ENCODE measurements around the gene CNKSR1. TPM values are rescaled to one million over a fixed set of nuclear protein-coding genes. Genes with fewer than 3 reads are reported as not detected.

Gene CNKSR1
- total RNA-seq, 4 donors from 2014 or later = 0.29 to 13.3 (median 7.2) TPM

DNA sequence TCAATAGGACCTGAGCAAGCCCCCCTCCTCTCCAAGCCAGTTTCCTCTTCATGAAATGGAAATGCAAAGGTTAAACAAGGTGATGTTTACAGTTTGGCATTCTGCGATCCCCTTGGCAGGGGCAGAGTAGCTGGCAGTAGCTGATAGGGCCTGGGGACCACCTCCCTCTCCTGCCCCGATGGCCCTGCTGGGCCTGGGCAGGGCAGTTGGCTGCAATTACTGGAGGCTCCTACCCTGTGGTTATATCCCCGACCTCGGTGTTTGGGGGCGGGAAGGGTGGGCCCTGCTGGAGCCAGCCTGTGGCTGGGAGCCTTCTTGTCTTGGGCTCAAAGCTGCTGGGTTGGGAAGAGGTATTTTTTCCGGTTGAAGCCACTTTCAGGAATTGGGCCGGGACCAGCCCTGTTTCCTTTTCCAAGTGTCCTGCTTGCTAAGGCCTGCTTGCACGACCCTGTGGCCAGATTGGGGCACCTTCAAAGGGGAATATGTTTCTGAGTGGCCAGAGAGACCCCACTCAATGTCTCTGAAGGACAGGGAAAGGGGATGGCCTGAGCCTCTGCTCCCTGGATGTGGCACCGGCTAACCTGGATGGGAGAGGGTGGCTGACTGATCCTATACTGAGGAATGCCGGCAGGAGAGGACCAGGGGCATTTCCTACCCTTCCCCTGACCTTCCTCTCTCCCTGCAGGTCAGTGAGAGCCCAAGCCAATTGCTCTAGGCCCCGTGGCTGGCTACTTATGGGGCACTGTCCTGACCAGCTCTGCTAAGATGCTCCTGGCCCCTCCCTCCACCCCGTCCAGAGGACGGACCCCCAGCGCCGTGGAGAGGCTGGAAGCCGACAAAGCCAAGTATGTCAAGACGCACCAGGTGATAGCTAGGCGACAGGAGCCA lies 16.5 kb upstream of the CNKSR1 start:
- intact Hi-C loops (cut with DNase I; ENCODE audit: low total_unique reads) = loop anchor here (5.0 kb wide), 1 partner anchor 123 kb away; no protein-coding TSS in a partner anchor
- TF ChIP-seq, protein P1, sequence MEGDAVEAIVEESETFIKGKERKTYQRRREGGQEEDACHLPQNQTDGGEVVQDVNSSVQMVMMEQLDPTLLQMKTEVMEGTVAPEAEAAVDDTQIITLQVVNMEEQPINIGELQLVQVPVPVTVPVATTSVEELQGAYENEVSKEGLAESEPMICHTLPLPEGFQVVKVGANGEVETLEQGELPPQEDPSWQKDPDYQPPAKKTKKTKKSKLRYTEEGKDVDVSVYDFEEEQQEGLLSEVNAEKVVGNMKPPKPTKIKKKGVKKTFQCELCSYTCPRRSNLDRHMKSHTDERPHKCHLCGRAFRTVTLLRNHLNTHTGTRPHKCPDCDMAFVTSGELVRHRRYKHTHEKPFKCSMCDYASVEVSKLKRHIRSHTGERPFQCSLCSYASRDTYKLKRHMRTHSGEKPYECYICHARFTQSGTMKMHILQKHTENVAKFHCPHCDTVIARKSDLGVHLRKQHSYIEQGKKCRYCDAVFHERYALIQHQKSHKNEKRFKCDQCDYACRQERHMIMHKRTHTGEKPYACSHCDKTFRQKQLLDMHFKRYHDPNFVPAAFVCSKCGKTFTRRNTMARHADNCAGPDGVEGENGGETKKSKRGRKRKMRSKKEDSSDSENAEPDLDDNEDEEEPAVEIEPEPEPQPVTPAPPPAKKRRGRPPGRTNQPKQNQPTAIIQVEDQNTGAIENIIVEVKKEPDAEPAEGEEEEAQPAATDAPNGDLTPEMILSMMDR (IDR thresholded peaks at IDR 0.05) = no peak
- no peak for TF ChIP-seq POLR2A (IDR thresholded peaks at IDR 0.05)

DNA sequence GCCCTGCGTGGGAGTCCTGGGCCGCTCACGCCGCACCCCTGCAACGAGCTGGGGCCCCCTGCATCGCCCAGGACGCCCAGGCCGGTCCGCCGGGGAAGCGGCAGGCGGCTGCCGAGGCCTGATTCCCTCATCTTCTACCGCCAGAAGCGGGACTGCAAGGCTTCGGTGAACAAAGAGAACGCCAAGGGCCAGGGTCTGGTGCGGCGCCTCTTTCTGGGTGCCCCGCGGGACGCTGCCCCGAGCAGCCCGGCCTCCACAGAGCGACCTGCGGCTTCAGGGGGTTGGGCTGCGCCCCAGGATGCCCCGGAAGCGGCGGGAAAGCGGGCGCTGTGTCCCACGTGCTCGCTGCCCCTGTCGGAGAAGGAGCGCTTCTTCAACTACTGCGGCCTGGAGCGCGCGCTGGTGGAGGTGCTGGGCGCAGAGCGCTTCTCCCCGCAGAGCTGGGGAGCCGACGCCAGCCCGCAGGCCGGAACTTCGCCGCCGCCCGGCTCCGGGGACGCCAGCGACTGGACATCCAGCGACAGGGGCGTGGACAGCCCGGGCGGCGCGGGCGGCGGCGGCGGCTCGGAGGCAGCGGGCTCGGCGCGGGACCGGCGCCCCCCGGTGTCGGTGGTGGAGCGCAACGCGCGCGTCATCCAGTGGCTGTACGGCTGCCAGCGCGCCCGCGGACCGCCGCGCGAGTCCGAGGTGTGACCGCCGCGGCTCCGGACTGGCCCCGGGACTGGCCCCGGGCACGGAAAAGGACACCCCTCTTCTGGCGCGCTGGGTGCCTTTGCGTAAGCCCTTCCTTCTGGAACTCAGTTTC lies 15.7 kb upstream of the CNKSR1 start:
- TF ChIP-seq POLR2A (IDR thresholded peaks at IDR 0.05) = no peak
- TF ChIP-seq, protein P1 (IDR thresholded peaks at IDR 0.05) = peak in 2 of 4 experiments; percentile 22 to 32
- no peaks in the 10 kb centered on the region for H3K9me3 ChIP-seq
- intact Hi-C loops (cut with DNase I; ENCODE audit: low total_unique reads) = loop anchor here (5.0 kb wide), 1 partner anchor 124 kb away; no protein-coding TSS in a partner anchor
- peaks cover 0 to 7% of the 10 kb centered on the region in 2 donors for H3K4me1 ChIP-seq
- no peaks in the 10 kb centered on the region for H3K27me3 ChIP-seq
- DNase-seq = peak in 1 of 2 donors; percentile 47
- H3K27ac ChIP-seq = peak overlapping the region; percentile 33 to 51
- peak overlapping the region; percentile 34 to 40 for H3K4me3 ChIP-seq
- H3K36me3 ChIP-seq = no peaks in the 10 kb centered on the region

More for the DNA sequence above, 16.5 kb upstream of the CNKSR1 start:
- no peaks in the 10 kb centered on the region for H3K9me3 ChIP-seq
- H3K4me1 ChIP-seq = peaks cover 0 to 7% of the 10 kb centered on the region in 2 donors
- H3K27me3 ChIP-seq = no peaks in the 10 kb centered on the region
- no peak for DNase-seq
- peak overlapping the region; percentile 34 to 40 for H3K4me3 ChIP-seq
- no peaks in the 10 kb centered on the region for H3K36me3 ChIP-seq
- peak overlapping the region in 1 of 2 donors; percentile 63 for H3K27ac ChIP-seq

DNA sequence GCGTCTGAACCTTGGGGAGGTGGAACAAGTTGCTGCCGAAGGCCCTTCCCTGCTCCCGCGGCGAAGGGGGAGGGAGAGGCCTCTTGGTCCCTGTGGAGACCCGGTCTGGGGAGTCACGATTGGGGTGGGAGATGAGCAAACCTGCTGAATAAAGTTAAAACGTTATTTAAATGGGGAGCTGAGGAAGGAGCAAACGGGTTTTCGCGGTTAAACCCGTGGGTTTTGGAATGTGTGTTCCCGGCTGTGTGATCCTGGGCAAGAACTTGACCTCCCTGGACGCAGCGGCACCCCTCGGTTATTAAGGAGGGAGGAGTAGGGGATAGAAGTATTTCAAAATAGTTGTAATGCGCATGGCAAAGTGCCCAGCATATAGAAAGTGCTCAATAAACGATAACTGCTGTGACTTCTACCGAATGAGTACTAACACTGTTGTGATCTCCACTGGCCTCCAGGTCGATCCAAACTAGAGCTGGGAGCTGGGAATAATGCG lies 15.0 kb upstream of the CNKSR1 start:
- Histone ChIP-seq H3K4me3 (peak overlapping the region; percentile 34 to 40), H3K36me3 (no peaks in the 10 kb centered on the region), H3K27ac (peak overlapping the region in 1 of 2 donors; percentile 51), H3K9me3 (no peaks in the 10 kb centered on the region), H3K4me1 (peaks cover 0 to 7% of the 10 kb centered on the region in 2 donors), H3K27me3 (no peaks in the 10 kb centered on the region)
- TF ChIP-seq, protein P1 (IDR thresholded peaks at IDR 0.05) = no peak
- TF ChIP-seq POLR2A (IDR thresholded peaks at IDR 0.05) = no peak
- intact Hi-C loops (cut with DNase I; ENCODE audit: low total_unique reads) = loop anchor here (5.0 kb wide), 1 partner anchor 125 kb away; no protein-coding TSS in a partner anchor
- DNase-seq = no peak

DNA sequence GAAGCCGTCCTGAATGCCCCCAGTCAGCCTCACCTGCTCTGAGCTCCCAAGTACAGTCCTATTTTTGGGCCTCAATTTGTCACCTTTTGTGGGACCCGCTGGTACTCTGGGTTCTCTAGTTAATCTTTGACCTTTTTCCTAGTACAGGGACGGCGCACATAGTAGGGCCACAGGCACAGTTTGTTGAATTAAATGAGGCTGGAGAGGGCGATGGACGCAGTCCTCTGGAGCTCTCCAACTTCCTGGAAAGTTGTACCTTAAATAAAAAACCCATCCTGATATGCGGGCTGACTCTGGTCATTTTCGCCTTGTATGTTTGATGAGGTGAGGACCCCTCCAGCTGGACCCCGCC lies 13.6 kb upstream of the CNKSR1 start:
- H3K27me3 ChIP-seq = no peaks in the 10 kb centered on the region
- peak overlapping the region; percentile 60 to 77 for H3K27ac ChIP-seq
- intact Hi-C loops (cut with DNase I; ENCODE audit: low total_unique reads) = loop anchor here (5.0 kb wide), 1 partner anchor 126 kb away; no protein-coding TSS in a partner anchor
- H3K4me3 ChIP-seq = peak overlapping the region in 1 of 2 donors; percentile 34
- no peaks in the 10 kb centered on the region for H3K36me3 ChIP-seq
- no peak for DNase-seq
- TF ChIP-seq, protein P1 (IDR thresholded peaks at IDR 0.05) = no peak
- no peak for TF ChIP-seq POLR2A (IDR thresholded peaks at IDR 0.05)
- no peaks in the 10 kb centered on the region for H3K9me3 ChIP-seq
- peaks cover 0 to 7% of the 10 kb centered on the region in 2 donors for H3K4me1 ChIP-seq

Data from uterus (tissue), 4 donors.